Right renal cortex interstitium (tissue), 3 donors: ENCODE data around the gene ANO9. TPM values are rescaled to one million over a fixed set of nuclear protein-coding genes. Genes with fewer than 3 reads are reported as not detected.
"Not testable (repeated sequence)": the region's sequence is repeated elsewhere in the genome, so short reads cannot be mapped to it uniquely, and the experiment has no call there.

Experiments
- DNase-seq, 3 donors: peaks; one replicate each; pipeline ENCODE4 v3.0.0-alpha.2; 2013; ENCODE audit warnings: low read depth in 3 of 3, low spot score in 2 of 3
- polyA plus RNA-seq, 3 donors: library from polyadenylated mRNA; unstranded; fragments of 120-200 nt; gene quantifications; one replicate each; pipeline ENCODE4 v1.2.1, GENCODE V29; 2013; ENCODE audit not compliant: insufficient read length in 3 of 3

Gene ANO9
- polyA plus RNA-seq, 3 donors, result 6.4 to 10.3 (median 7.0) TPM

DNA sequence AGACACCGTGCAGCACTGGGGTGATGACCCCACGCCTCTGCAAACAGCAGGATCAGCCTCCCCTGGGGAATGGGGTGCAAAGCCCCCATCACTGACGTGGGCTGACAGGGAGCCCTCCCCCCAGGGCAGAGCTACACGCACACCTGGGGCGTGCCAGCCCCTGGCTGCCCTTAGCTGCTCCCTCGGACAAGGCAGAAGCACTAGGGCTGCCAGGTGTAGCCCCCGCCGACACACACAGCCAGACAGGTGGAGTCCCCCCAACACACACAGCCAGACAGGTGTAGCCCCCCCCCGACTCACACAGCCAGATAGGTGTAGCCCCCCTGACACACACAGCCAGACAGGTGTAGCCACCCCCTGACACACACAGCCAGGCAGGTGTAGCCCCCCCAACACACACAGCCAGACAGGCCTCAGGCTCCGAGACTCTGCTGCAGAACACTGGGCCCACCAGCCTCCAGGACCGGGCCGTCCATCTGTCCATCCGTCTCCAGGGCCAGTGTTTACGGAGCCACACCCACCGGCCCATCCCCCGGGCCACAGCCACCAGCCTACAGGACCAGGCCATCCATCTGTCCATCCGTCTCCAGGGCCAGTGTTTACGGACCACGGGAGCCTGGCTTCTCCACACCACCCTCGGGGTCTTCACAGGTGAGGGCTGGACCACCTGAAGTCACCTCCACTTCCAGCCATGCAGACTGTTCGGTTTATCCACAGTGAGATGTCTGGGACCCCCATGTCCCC is 3.5 kb downstream of the ANO9 start:
- DNase-seq, result no peak

DNA sequence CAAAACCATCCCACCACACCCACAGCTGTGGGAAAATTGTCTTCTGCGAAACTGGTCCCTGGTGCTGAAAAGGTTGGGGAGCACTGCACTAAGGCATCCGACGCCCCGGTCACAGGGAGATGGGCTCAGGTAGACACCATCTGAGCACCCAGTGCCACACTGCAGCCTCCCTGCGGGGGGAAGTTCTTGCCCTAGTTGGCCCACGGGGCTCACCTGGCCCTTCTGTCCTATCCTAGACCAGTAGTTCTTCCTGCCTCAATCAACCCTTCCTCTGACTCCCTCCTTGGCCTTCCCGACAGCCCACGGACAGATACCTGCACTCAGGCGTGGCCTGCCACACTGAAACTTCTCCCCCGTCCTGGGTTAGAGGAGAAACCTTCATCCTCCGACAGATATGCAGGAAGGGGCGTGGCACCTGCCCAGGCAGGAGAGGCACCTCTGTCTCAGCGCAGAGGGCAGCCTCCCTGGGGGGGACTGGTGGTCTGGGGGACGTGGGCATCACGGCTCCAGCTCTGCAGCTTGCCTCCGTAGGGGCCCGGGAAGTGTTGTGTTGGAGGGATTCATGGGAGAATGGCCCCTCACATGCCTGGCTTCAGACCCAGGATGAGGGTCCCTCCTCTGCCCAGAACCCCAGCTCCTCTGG is 4.5 kb downstream of the ANO9 start:
- no peak for DNase-seq

DNA sequence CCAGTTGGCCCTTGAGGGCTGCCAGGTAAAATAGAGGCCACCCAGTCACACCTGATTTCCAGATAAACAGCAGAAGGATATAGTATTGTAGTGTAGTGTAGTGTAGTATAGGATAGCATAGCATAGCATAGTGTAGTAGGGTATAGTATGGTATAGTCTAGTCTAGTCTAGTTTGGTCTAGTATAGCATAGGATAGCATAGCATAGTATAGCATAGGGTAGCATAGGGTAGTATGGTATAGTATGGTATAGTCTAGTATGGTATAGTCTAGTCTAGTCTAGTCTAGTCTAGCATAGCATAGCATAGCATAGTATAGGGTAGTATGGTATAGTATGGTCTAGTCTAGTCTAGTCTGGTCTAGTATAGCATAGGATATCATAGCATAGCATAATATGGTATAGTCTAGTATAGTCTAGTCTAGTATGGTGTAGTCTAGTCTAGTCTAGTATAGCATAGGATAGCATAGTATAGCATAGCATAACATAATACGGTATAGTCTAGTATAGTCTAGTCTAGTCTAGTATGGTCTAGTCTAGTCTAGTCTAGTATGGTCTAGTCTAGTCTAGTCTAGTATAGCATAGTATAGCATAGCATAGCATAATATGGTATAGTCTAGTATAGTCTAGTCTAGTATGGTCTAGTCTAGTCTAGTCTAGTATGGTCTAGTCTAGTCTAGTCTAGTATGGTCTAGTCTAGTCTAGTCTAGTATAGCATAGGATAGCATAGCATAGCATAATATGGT is 6.6 kb downstream of the ANO9 start:
- not testable (repeated sequence) for DNase-seq

DNA sequence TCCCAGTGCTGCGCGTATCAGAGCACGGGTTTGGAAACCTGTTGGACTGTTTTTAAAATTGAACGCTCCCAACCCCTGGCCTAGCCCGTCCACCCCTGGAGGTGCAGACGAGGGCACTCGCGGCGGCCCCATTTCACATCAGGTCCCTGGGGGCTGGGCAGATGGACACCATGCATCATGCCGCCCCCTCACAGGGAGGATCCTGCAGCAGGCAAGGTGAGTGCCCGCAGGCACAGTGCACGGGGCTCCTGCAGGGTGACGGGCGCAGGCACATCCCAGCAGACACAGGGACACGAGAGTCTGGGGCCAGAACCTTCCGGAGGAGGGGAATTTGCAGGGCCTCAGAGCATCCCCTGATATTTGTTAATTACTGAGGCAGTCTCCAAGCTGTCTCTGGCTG is 7.3 kb downstream of the ANO9 start:
- no peak for DNase-seq

DNA sequence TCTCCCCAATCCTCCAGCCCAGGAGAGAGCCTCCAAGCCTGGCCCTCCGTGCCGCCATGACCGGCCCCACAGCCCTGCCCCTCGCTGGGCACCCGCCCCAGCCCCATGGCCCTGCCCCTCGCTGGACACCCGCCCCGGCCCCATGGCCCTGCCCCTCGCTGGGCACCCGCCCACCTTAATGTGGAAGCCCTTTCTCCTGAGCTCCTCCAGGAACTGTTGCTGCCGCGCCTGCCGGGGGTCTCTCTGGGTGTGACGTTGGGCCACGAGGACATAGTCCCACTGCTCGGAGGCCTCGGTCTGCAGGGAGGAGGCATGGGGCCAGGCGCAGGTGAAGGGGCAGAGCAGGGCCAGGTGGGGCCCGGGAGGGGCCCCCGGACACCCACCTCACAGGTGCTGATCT is 8.2 kb downstream of the ANO9 start:
- no peak for DNase-seq

DNA sequence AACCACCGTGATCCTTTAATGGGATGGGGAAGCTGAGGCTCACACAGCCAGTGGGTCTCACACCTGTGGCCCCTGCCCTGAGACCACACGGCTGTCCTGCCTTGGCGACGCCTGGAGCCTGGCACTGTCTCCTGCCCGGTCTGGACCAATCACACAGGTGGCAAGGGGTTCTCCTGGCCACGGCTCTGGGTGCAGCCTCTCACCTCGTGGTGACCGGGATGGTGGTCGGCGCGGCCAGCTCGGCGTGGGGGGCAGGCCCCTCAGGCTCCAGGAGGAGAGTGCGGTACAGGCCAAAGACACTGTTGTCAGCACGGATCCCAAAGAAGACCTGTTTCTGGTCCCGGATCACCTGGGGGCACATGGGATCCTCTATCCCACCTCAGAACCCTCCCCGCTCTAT is 8.7 kb downstream of the ANO9 start:
- DNase-seq, result no peak

DNA sequence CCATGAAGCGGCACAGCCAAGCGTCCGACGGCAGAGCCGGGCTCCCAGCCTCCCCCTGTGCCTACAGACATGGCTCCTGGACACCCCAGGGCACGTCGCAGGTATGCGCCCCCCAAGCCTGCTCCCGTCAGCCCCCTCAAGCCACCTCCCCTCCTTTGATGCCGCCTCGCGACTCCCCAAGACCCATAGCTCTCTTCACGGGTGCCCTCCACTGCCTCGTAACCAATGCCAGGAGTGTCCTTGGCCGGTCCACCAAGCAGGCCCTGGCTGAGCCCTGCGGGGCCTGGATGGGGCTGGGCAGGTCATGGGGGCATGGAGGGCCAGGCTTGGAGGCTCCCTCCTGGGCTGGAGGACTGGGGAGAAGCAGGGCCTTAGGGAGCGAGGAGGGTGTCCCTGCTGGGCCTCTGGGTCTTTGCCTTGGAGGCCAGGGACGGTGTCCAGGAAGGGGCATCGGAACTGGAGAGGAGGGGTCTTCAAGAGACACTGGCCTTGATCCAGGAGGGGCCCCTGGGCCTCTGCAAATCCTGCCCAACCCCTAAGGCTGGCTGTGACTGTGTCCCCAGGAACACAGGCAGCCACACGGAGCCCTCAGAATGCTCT is 9.2 kb downstream of the ANO9 start:
- DNase-seq, result no peak

DNA sequence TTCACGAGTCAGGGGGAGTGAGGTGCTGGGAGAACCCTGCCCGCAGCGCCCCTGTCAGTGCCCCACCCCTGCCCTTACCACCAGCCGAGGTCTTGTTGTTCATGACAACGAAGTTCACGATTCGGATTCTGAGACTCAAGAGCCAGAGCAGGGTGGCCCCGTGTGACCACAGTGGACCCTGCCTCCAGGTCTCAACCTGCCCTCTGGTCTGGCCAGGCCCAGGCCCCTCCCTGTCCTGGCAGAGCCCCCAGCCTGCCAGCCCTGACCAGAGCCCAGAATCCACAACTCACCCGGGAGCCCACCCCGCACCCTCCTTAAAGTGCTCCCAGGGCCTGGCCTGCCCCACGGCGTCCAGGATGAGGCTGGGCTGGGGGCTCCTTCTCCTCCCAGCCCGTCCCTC is 9.9 kb downstream of the ANO9 start:
- no peak for DNase-seq

DNA sequence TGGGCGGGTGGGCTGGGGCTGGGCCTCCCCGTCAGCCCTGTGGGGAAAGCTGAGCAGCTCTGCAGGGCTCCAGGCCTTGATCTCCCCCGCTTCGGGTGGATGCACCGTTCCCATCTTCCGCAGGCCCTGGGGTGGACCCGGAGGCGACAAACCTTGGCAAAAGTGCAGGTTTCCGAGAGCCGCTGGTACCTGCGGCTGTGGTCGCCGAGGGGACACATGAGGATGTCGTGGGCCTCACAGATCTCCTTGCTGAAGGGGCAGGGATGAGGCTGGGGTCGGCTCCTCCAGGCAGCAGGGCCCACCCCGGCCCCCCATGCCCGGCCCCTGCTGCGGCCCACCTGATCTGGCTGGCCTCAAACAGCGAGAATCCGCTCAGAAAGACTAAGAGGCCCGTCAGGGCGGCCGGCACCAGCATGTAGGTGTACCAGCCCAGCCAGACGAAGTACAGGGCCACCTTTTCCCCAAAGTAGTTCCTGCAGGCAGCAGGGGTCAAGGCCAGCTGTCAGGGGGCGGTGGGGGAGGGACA is 11.8 kb downstream of the ANO9 start:
- no peak for DNase-seq

DNA sequence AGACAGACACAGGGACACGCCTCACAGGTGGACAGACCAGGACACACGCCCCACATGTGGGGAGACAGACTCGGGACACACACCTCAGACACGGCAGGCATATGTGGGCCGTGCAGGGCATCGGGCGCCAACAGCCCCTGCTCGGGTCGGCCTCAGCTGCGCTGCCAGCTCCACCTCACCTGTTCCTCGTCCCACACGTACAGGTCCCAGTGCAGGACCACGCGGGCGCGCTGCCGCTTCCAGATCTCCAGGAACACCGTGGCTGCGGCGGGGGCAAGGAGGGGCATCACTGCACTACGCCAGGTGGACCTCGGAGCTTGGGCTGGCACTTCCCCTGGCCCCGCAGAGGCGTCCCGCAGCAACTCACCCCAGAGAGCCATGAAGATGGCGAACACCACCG is 12.4 kb downstream of the ANO9 start:
- DNase-seq, result no peak

DNA sequence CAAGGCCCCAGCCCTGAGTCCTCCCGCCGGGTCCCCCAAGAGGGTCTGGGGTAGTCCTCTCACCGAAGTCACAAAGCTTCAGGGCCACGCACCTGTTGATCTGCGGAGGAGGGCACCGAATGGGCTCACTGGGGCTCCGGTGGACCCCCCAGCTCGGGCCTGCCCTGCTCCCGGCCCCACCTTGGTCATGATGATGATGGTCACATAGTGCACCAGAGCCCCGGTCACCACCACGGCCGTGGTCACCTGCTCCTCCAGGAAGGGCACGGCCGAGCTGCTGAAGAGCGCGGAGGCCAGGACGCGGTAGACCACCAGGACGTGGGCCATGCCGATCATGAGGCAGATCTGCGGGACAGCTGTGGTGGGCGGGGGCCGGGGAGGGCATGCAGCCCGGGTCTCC is 13.5 kb downstream of the ANO9 start:
- DNase-seq, result no peak

DNA sequence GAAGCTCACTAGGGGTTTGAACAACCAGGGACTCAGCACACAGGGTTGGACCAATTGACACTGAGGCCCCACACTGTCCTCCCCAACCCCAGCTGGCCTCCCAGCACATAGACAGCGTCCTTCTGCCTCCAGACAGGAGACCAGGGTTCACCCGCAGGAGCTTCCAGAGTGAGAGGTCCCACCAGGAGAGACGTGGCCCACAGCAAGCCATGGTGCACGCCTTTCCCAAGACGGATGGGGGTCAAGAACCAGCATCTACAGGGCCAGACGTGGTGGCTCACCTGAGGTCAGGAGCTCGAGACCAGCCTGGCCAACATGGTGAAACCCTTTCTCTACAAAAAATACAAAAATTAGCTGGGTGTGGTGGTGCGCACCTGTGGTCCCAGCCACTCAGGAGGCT is 15.0 kb downstream of the ANO9 start:
- DNase-seq, result no peak

DNA sequence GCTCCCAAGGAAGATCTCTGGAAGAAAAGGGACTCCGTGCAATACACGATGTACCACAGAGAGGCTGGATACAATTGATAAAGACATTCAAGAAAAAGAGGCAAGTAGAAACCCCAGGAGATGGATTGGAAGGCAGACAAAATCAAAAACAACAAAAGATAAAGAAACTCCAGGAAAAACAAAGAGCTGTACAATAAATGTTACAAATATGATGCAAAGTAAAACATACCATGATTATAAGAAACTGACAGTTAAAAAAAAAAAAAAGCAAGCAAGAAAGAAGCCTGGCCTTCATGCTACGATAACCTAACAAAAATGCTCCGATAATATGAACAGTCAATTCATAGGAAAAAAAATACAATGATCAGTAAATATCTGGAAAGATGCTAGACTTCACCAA is 16.5 kb downstream of the ANO9 start:
- DNase-seq, result no peak

DNA sequence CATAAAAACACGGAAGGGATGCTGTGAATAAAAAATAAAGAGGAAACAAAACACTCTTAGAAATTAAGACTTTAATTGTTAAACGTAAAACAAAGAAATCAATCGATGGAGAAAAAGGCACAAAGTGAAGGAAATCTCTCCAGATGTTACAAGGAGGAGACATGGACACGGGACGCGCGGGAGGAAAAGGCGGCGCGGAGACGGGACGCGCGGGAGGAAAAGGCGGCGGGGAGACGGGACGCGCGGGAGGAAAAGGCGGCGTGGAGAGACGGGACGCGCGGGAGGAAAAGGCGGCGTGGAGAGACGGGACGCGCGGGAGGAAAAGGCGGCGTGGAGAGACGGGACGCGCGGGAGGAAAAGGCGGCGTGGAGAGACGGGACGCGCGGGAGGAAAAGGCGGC is 17.0 kb downstream of the ANO9 start:
- not testable (repeated sequence) for DNase-seq

DNA sequence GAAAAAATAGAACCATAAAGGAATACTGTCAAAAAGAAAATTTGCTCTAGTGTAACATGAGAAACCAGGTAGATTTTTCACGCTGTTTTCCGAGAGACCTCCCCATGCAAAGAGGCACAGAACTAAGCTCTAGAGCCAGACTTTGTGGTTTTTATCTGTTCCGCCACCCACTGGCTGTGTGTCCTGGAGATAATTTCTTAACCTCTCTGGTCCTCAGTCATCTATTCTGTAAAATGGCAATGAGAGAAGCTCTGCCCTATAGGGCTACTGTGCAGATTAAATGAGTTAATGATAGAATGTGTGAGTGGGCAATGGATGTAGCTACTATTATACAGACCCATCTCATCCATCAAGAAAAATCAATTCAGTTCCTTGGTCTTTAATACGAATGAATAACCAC is 17.6 kb downstream of the ANO9 start:
- no peak for DNase-seq

DNA sequence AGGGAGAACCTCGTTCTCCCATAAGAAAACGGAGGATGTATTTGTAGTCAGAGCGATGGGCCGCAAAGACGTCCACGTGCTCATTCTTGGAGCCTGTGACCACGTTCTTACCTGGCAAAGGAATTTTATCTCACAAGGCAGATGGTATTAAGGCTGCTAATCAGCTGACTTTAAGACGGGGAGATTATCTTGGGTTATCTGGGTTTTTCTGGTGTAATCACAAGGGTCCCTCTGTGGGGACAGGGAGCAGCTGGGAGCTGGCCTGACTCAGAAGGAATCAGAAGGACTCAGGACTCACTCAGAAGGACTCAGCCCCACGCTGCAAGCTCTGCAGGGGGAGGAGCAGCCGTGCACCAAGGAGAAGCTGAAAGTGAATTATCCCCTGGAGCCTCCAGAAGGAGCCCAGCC is 19.6 kb downstream of the ANO9 start:
- no peak for DNase-seq

DNA sequence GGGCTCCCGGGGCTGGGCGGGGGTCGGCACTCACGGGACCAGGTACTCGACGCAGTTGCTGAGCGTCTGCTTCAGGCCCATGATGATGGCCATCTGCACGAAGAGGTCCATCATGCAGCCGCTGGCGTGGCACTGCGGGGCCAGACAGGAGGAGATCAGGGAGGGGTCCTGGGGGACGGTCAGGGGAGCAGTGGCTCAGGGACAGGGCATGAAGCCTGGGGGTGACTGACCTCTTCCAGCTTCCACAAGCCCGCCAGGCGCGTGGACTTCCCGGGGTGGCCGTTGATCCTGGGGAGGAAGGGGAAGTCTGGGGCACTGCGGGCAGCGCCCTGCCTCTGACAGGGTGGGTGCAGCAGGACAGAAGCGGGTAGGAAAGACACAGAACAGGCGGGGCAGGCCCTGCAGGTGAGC is 20.9 kb downstream of the ANO9 start:
- no peak for DNase-seq

DNA sequence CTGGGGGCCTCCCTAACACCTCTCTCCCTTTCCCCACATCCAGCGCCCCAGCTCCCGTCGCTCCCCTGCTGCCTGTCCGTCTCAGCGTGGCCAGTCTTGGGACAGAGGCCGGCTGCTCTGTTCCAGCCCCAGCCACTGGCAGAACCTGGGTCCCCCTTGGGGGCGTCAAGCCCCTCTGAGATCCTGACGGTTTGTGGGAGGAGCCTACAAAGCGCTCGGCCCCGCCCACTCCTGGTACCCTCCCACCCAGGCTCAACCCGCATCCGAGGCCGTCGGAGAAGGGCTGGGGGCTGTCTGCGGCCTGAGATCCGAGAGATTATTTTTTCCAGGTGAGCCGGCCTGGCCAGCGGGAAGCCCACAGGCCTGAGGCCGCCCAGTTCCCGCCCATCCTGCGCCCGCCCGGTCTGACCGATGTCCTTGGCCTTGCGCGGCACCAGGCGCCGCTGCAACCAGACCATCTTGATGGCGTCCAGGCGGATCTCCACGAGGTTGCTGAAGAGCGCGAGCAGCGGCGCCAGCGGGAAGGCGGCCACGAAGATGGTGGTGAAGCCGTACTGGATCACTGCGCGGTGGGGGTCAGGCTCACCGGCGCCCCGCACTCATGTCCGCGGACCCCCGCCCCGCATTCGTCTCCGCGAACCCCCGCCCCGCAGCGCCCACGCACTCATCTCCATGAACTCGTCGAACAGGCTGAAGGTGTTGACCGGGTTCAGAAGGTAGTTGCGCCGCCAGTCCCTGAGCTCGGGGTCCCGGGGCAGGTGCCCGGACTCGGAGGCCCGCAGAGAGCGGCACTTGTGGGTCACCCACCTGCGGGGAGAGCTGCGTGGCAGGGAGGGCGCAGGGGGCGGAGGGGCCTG is 21.5 kb downstream of the ANO9 start:
- no peak for DNase-seq

DNA sequence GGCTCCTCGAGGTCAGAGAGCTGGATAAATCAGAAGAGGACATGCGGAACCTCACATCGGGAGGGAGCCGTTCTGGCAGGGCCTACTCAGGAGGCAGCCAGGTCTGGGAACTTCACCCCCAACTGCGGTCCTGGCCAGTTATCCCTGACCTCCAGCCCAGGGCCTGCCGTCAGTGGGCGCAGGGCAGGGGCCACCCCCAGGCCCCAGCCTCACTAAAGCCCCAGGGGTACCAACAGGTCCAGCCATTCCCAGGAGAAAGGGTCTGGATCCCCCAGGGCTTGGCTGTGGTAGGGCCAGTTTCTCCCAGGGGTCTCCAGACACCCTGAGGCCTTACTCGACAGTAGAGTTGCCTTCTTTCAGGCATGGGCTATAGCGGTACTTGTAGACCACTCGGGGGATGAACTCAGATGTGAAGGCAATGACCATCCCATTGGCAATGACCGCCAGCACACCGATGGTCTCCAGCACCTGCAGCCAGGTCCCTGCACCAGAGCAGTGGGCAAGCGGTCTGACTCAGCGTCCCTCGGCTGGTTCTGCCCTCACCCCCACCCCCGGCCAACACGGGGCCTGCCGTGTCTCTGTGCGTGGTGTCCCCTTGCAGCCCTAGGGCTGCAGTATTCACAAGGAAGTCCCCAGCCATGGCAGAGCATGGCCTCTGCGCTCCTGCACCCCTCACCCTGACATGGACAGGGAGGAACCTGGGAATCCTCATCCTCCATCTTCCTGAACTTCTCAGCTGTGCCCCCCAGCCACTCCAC is 22.4 kb downstream of the ANO9 start:
- DNase-seq, result no peak
